Measurements from ENCODE around the gene SUN1. TPM values are rescaled to one million over a fixed set of nuclear protein-coding genes. Genes with fewer than 3 reads are reported as not detected.

SUN1 gene
- total RNA-seq, 1 experiment from 2014 or later = 126 TPM

GRCh38 chr7:824664-825063 is 7.6 kb upstream of the SUN1 start:
- Mint-ChIP-seq H3K9me3 (ENCODE audit: unreplicated experiment) (no peaks in the 10 kb centered on the region), H3K4me1 (ENCODE audit: insufficient read depth, unreplicated experiment) (peaks cover 26% of the 10 kb centered on the region), H3K27ac (ENCODE audit: low read depth, unreplicated experiment) (no peak overlapping the region), H3K4me3 (ENCODE audit: unreplicated experiment) (no peak overlapping the region), H3K27me3 (ENCODE audit: insufficient read depth, unreplicated experiment) (no peaks in the 10 kb centered on the region), H3K36me3 (ENCODE audit: insufficient read depth, unreplicated experiment) (peaks cover 37% of the 10 kb centered on the region)
- ChIA-PET CTCF (no interaction called here), POLR2A (interaction anchor here (2.2 kb wide), 1 partner anchor 8 kb away, joined by 10 read pairs; no protein-coding TSS in a partner anchor)
- no peak for DNase-seq (ENCODE audit: unreplicated experiment)
- intact Hi-C loops (cut with micrococcal nuclease) = no loop called here
- no TSS peak for BruUV-seq (replicated peaks)
- TF ChIP-seq CTCF (IDR thresholded peaks at IDR 0.05; ENCODE audit: unreplicated experiment) = no peak

GRCh38 chr7:825386-825785 is 6.9 kb upstream of the SUN1 start:
- CTCF ChIA-PET = no interaction called here
- intact Hi-C loops (cut with micrococcal nuclease) = no loop called here

DNA sequence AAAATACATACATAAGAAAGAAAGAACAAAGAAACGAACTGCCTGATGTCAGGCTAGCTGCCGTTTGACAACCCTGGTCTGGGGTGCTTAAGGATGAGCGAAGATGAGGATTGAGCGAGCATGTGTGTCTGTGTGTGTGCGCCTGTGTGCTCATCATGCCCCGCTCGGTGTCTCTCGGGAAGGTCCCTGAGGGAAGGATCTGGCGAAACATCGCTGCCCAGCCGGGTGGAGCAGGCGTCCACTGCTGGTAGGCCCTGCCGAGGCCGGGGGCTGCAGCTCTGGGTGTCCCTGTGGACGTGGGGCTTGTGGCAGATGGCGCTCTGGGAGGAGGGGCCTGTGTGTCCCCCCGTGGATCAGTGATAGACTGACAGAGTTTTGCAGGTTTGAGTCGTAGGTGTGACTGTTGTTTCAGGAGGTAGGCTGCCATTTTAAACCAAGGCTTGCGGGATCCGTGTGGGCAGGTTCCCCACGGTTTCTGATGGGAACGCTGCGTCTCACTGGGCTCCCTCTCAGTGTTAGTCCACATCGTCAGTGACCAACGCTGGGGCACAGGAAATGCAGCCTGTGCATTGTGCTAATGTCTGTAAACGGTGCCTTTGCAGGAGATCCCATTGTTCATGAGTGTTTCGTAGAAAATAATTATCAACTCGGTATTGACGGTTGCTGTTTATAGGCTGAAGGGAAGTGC is 5.9 kb upstream of the SUN1 start:
- intact Hi-C loops (cut with micrococcal nuclease) = no loop called here
- no TSS peak for BruUV-seq (replicated peaks)
- no peak for TF ChIP-seq CTCF (IDR thresholded peaks at IDR 0.05; ENCODE audit: unreplicated experiment)
- ChIA-PET POLR2A (interaction anchor here (1.8 to 2.2 kb wide), 2 partner anchors 9 kb away, joined by 10 to 12 read pairs; no protein-coding TSS in a partner anchor), CTCF (no interaction called here)
- no peaks in the 10 kb centered on the region for H3K9me3 Mint-ChIP-seq (ENCODE audit: unreplicated experiment)
- peaks cover 30% of the 10 kb centered on the region for H3K4me1 Mint-ChIP-seq (ENCODE audit: insufficient read depth, unreplicated experiment)
- peaks cover 37% of the 10 kb centered on the region for H3K36me3 Mint-ChIP-seq (ENCODE audit: insufficient read depth, unreplicated experiment)
- no peak overlapping the region for H3K4me3 Mint-ChIP-seq (ENCODE audit: unreplicated experiment)
- H3K27ac Mint-ChIP-seq (ENCODE audit: low read depth, unreplicated experiment) = no peak overlapping the region
- DNase-seq (ENCODE audit: unreplicated experiment) = no peak
- no peaks in the 10 kb centered on the region for H3K27me3 Mint-ChIP-seq (ENCODE audit: insufficient read depth, unreplicated experiment)

More at GRCh38 chr7:825386-825785, 6.9 kb upstream of the SUN1 start:
- Mint-ChIP-seq H3K4me1 (ENCODE audit: insufficient read depth, unreplicated experiment) (peaks cover 26% of the 10 kb centered on the region), H3K27ac (ENCODE audit: low read depth, unreplicated experiment) (no peak overlapping the region), H3K27me3 (ENCODE audit: insufficient read depth, unreplicated experiment) (no peaks in the 10 kb centered on the region), H3K36me3 (ENCODE audit: insufficient read depth, unreplicated experiment) (peaks cover 37% of the 10 kb centered on the region), H3K9me3 (ENCODE audit: unreplicated experiment) (no peaks in the 10 kb centered on the region), H3K4me3 (ENCODE audit: unreplicated experiment) (no peak overlapping the region)
- no TSS peak for BruUV-seq (replicated peaks)
- no peak for TF ChIP-seq CTCF (IDR thresholded peaks at IDR 0.05; ENCODE audit: unreplicated experiment)
- POLR2A ChIA-PET = interaction anchor here (2.2 kb wide), 1 partner anchor 8 kb away, joined by 10 read pairs; no protein-coding TSS in a partner anchor
- DNase-seq (ENCODE audit: unreplicated experiment) = no peak

- Mint-ChIP-seq H3K27ac (ENCODE audit: low read depth, unreplicated experiment) (no peak overlapping the region), H3K4me1 (ENCODE audit: insufficient read depth, unreplicated experiment) (peaks cover 31% of the 10 kb centered on the region), H3K9me3 (ENCODE audit: unreplicated experiment) (no peaks in the 10 kb centered on the region), H3K4me3 (ENCODE audit: unreplicated experiment) (no peak overlapping the region), H3K27me3 (ENCODE audit: insufficient read depth, unreplicated experiment) (no peaks in the 10 kb centered on the region), H3K36me3 (ENCODE audit: insufficient read depth, unreplicated experiment) (peaks cover 38% of the 10 kb centered on the region)
- no TSS peak for BruUV-seq (replicated peaks)
- intact Hi-C loops (cut with micrococcal nuclease) = no loop called here
- no peak for TF ChIP-seq CTCF (IDR thresholded peaks at IDR 0.05; ENCODE audit: unreplicated experiment)
- POLR2A ChIA-PET = interaction anchor here (1.1 to 8.3 kb wide), 5 partner anchors 11 to 44 kb away, joined by 3 to 185 read pairs (median 3); no protein-coding TSS in a partner anchor
- DNase-seq (ENCODE audit: unreplicated experiment) = no peak
- CTCF ChIA-PET = interaction anchor here (0.6 to 1.2 kb wide), 2 partner anchors 12 to 67 kb away, joined by 3 to 4 read pairs; no protein-coding TSS in a partner anchor
These were observed 3.3 kb upstream of the SUN1 start for GRCh38 chr7:828793-829561.

Measured in MCF 10A (cell line).